ENCODE measurements around the gene FHIT.

The FHIT gene

DNA sequence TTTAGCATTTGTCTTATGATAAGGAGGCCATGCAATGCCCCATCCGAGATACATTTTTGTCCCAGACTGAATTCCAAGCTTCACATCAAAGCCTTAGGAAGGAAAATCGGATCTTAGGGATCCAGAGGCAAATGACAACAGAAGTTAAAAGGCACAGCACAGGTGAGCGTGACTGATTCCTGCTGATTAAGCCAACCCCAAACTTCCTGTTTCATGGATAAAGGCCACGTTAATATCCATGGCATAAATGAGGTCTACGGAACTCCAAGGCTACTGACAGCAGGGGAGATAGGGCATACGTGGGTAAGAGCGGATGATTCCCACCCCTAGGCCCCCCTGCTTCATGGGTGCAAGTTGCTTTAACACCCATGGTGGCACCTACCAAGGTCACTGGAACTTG, 471.6 kb downstream of the FHIT start:
- H3K79me2 ChIP-seq (ENCODE audit: insufficient read depth, low read length): no peaks in the 10 kb centered on the region
- H3K9me3 ChIP-seq (ENCODE audit: insufficient read depth, low read length): no peaks in the 10 kb centered on the region
- H3K9ac ChIP-seq (ENCODE audit: low read length): no peak overlapping the region
- no peaks in the 10 kb centered on the region for H3F3A ChIP-seq (ENCODE audit: insufficient read depth)
- no peaks in the 10 kb centered on the region for H3K27me3 ChIP-seq (ENCODE audit: low read length)
- no peak overlapping the region for H3K4me3 ChIP-seq (ENCODE audit: insufficient read depth, low read length, poor library complexity, severe bottlenecking)
- no peak for TF ChIP-seq EZH2phosphoT487 (conservative IDR thresholded peaks at IDR 0.05; ENCODE audit: low read length)
- TF ChIP-seq, protein P1, sequence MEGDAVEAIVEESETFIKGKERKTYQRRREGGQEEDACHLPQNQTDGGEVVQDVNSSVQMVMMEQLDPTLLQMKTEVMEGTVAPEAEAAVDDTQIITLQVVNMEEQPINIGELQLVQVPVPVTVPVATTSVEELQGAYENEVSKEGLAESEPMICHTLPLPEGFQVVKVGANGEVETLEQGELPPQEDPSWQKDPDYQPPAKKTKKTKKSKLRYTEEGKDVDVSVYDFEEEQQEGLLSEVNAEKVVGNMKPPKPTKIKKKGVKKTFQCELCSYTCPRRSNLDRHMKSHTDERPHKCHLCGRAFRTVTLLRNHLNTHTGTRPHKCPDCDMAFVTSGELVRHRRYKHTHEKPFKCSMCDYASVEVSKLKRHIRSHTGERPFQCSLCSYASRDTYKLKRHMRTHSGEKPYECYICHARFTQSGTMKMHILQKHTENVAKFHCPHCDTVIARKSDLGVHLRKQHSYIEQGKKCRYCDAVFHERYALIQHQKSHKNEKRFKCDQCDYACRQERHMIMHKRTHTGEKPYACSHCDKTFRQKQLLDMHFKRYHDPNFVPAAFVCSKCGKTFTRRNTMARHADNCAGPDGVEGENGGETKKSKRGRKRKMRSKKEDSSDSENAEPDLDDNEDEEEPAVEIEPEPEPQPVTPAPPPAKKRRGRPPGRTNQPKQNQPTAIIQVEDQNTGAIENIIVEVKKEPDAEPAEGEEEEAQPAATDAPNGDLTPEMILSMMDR (IDR thresholded peaks at IDR 0.05; ENCODE audit: insufficient read depth, low read length, poor library complexity, severe bottlenecking): no peak
- no peak overlapping the region for H2AFZ ChIP-seq (ENCODE audit: low read depth, low read length, severe bottlenecking)
- H4K20me1 ChIP-seq (ENCODE audit: low read depth, low read length): no peaks in the 10 kb centered on the region
- no peak overlapping the region for H3K4me2 ChIP-seq (ENCODE audit: low read depth, low read length, poor library complexity, severe bottlenecking)
- no peaks in the 10 kb centered on the region for H3K36me3 ChIP-seq (ENCODE audit: low read length)
- no peak overlapping the region for H3K27ac ChIP-seq (ENCODE audit: low read depth, low read length)
- H3K9me2 ChIP-seq (replicated peaks; ENCODE audit: insufficient read depth, low read length): no peaks in the 10 kb centered on the region

GRCh38 chr3:60775985-60776384, 475.3 kb downstream of the FHIT start:
- no peaks in the 10 kb centered on the region for H3K9me3 ChIP-seq (ENCODE audit: insufficient read depth, low read length)
- H3F3A ChIP-seq (ENCODE audit: insufficient read depth): no peaks in the 10 kb centered on the region
- H3K4me2 ChIP-seq (ENCODE audit: low read depth, low read length, poor library complexity, severe bottlenecking): no peak overlapping the region
- no peak overlapping the region for H3K9ac ChIP-seq (ENCODE audit: low read length)
- no peaks in the 10 kb centered on the region for H3K27me3 ChIP-seq (ENCODE audit: low read length)
- no peak overlapping the region for H3K27ac ChIP-seq (ENCODE audit: low read depth, low read length)
- H3K4me3 ChIP-seq (ENCODE audit: insufficient read depth, low read length, poor library complexity, severe bottlenecking): no peak overlapping the region
- TF ChIP-seq, protein P1 (IDR thresholded peaks at IDR 0.05; ENCODE audit: insufficient read depth, low read length, poor library complexity, severe bottlenecking): no peak
- H4K20me1 ChIP-seq (ENCODE audit: low read depth, low read length): no peaks in the 10 kb centered on the region
- H3K36me3 ChIP-seq (ENCODE audit: low read length): no peaks in the 10 kb centered on the region
- no peaks in the 10 kb centered on the region for H3K79me2 ChIP-seq (ENCODE audit: insufficient read depth, low read length)
- no peak overlapping the region for H2AFZ ChIP-seq (ENCODE audit: low read depth, low read length, severe bottlenecking)
- H3K9me2 ChIP-seq (replicated peaks; ENCODE audit: insufficient read depth, low read length): no peaks in the 10 kb centered on the region

- Histone ChIP-seq H3K9me3 (ENCODE audit: insufficient read depth, low read length) (no peaks in the 10 kb centered on the region), H3K4me3 (ENCODE audit: insufficient read depth, low read length, poor library complexity, severe bottlenecking) (no peak overlapping the region), H3K79me2 (ENCODE audit: insufficient read depth, low read length) (no peaks in the 10 kb centered on the region), H3K9me2 (replicated peaks; ENCODE audit: insufficient read depth, low read length) (no peaks in the 10 kb centered on the region), H3K27me3 (ENCODE audit: low read length) (no peaks in the 10 kb centered on the region), H2AFZ (ENCODE audit: low read depth, low read length, severe bottlenecking) (no peak overlapping the region), H3K4me2 (ENCODE audit: low read depth, low read length, poor library complexity, severe bottlenecking) (no peak overlapping the region), H3K36me3 (ENCODE audit: low read length) (no peaks in the 10 kb centered on the region), H3K9ac (ENCODE audit: low read length) (no peak overlapping the region), H3F3A (ENCODE audit: insufficient read depth) (no peaks in the 10 kb centered on the region), H3K27ac (ENCODE audit: low read depth, low read length) (no peak overlapping the region), H4K20me1 (ENCODE audit: low read depth, low read length) (no peaks in the 10 kb centered on the region)
- TF ChIP-seq EZH2phosphoT487 (conservative IDR thresholded peaks at IDR 0.05; ENCODE audit: low read length): no peak
- TF ChIP-seq, protein P1 (IDR thresholded peaks at IDR 0.05; ENCODE audit: insufficient read depth, low read length, poor library complexity, severe bottlenecking): no peak
Observed at GRCh38 chr3:60774617-60775016, 476.6 kb downstream of the FHIT start.

DNA sequence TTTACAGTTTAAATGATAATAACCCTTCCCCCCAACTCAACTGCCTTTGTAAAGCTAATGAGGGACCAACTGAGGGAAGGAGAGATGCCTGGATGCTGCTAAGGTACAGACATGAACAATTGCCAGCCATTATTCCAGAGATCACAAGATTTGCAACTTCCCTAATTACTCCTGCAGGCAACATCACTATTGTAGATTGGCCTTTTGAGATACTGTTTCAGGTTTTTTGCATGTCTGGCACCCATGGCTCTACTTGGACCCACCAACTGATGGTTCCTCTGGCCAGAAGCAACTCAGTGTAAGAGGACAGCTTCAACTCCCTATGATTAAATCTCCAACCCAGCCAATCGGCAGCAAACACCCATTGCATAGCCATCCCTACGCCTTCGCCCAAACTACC, 478.7 kb downstream of the FHIT start:
- H3K27me3 ChIP-seq (ENCODE audit: low read length): no peaks in the 10 kb centered on the region
- no peak overlapping the region for H3K4me2 ChIP-seq (ENCODE audit: low read depth, low read length, poor library complexity, severe bottlenecking)
- H4K20me1 ChIP-seq (ENCODE audit: low read depth, low read length): no peaks in the 10 kb centered on the region
- no peaks in the 10 kb centered on the region for H3F3A ChIP-seq (ENCODE audit: insufficient read depth)
- TF ChIP-seq, protein P1 (IDR thresholded peaks at IDR 0.05; ENCODE audit: insufficient read depth, low read length, poor library complexity, severe bottlenecking): no peak
- TF ChIP-seq EZH2phosphoT487 (conservative IDR thresholded peaks at IDR 0.05; ENCODE audit: low read length): no peak
- H3K9ac ChIP-seq (ENCODE audit: low read length): no peak overlapping the region
- no peak overlapping the region for H3K4me3 ChIP-seq (ENCODE audit: insufficient read depth, low read length, poor library complexity, severe bottlenecking)
- no peaks in the 10 kb centered on the region for H3K79me2 ChIP-seq (ENCODE audit: insufficient read depth, low read length)
- H3K9me3 ChIP-seq (ENCODE audit: insufficient read depth, low read length): no peaks in the 10 kb centered on the region
- H3K9me2 ChIP-seq (replicated peaks; ENCODE audit: insufficient read depth, low read length): no peaks in the 10 kb centered on the region
- H3K27ac ChIP-seq (ENCODE audit: low read depth, low read length): no peak overlapping the region
- no peaks in the 10 kb centered on the region for H3K36me3 ChIP-seq (ENCODE audit: low read length)
- H2AFZ ChIP-seq (ENCODE audit: low read depth, low read length, severe bottlenecking): no peak overlapping the region
